HepG2 (cell line): ENCODE measurements around the gene DYNC2LI1. TPM values are rescaled to one million over a fixed set of nuclear protein-coding genes. Genes with fewer than 3 reads are reported as not detected.

Experiments
- CEBPG ChIP-seq: IDR thresholded peaks from 2 replicates; pipeline ENCODE4 v1.6.1; 2016
- CREB1 ChIP-seq, 2 experiments: fragments of 450-650 bp in 1 of 2; IDR thresholded peaks; 2 replicates each; pipeline ENCODE4 v1.6.1; 2016 to 2017; ENCODE audit warnings: control low read depth in 1 of 2, mild to moderate bottlenecking in 1 of 2, missing compliant biosample characterization in 1 of 2, missing genetic modification characterization in 1 of 2
- FOXA3 ChIP-seq: IDR thresholded peaks from 2 replicates; pipeline ENCODE4 v1.6.1; 2016; ENCODE audit warnings: missing genetic modification reagents, missing compliant biosample characterization
- MTA1 ChIP-seq: sonication (generic); formaldehyde crosslinking; IDR thresholded peaks from 2 replicates; pipeline ENCODE4 v1.4.0; 2020; ENCODE audit warnings: missing genetic modification reagents, mild to moderate bottlenecking, borderline replicate concordance
- NR2F6 ChIP-seq, 2 experiments: IDR thresholded peaks; 2 replicates each; pipeline ENCODE4 v1.6.1; 2016; ENCODE audit warnings: antibody characterized with exemption in 1 of 2, mild to moderate bottlenecking in 1 of 2
- RCOR2 ChIP-seq: IDR thresholded peaks from 2 replicates; pipeline ENCODE4 v1.6.1; 2016; ENCODE audit warnings: missing biosample characterization, missing genetic modification reagents
- SP2 ChIP-seq: sonication (generic); formaldehyde crosslinking; IDR thresholded peaks from 2 replicates; pipeline ENCODE4 v1.5.1; 2020; ENCODE audit warnings: mild to moderate bottlenecking, missing genetic modification reagents
- ZFP36 ChIP-seq: fragments of 150-350 bp; IDR thresholded peaks from 2 replicates; pipeline ENCODE4 v1.6.1; 2018; ENCODE audit warnings: borderline replicate concordance, low read length, low read depth; ENCODE audit not compliant: partially characterized antibody
- ZMYM4 ChIP-seq: sonication (generic); formaldehyde crosslinking; IDR thresholded peaks from 2 replicates; pipeline ENCODE4 v1.8.1; 2023; ENCODE audit warnings: mild to moderate bottlenecking, missing genetic modification reagents
- ZNF343 ChIP-seq: sonication (generic); formaldehyde crosslinking; IDR thresholded peaks from 2 replicates; pipeline ENCODE4 v1.4.0; 2020; ENCODE audit warnings: mild to moderate bottlenecking, missing genetic modification reagents
- ZNF605 ChIP-seq: sonication (generic); formaldehyde crosslinking; IDR thresholded peaks from 2 replicates; pipeline ENCODE4 v1.8.0; 2022; ENCODE audit warnings: mild to moderate bottlenecking, missing genetic modification reagents
- ZNF747 ChIP-seq: sonication (generic); formaldehyde crosslinking; IDR thresholded peaks from 2 replicates; pipeline ENCODE4 v1.8.1; 2023; ENCODE audit warnings: missing genetic modification reagents, mild to moderate bottlenecking, borderline replicate concordance
- ZNF781 ChIP-seq: sonication (generic); formaldehyde crosslinking; IDR thresholded peaks from 2 replicates; pipeline ENCODE4 v1.5.1; 2020; ENCODE audit warnings: borderline replicate concordance, mild to moderate bottlenecking, missing genetic modification reagents; ENCODE audit errors: not compliant biosample characterization
- polyA plus RNA-seq, 8 experiments: library from polyadenylated mRNA; depleted of rRNA in 3 of 8; stranded (reverse) in 7 of 8; unstranded in 1 of 8; fragments of >200 nt; fragmentation: Illumina TruSeq in 4 of 8; extraction: Trizol in 4 of 8; gene quantifications; 2 replicates each; pipeline versions ENCODE4 v1.2.1 to v1.2.3, GENCODE V29; 2011 to 2016; ENCODE audit warnings: low read depth in 4 of 8, missing spikeins in 1 of 8, mixed read lengths in 1 of 8; ENCODE audit not compliant: insufficient read depth in 1 of 8
- total RNA-seq, 5 experiments: library from RNA; depleted of rRNA; stranded (reverse); fragments of >200 nt; fragmentation: Illumina TruSeq; extraction: Trizol; gene quantifications; 2 replicates each; pipeline ENCODE4 v1.2.3, GENCODE V29; 2016; ENCODE audit warnings: low read depth in 1 of 5
- TF ChIP-seq, protein P1 (sequence below): sonication (generic); formaldehyde crosslinking; IDR thresholded peaks from 2 replicates; pipeline ENCODE4 v1.8.0; 2022; ENCODE audit warnings: mild to moderate bottlenecking, missing genetic modification reagents
- TF ChIP-seq, protein P2 (sequence below): sonication (generic); formaldehyde crosslinking; IDR thresholded peaks from 2 replicates; pipeline ENCODE4 v1.9.0; 2022; ENCODE audit warnings: missing genetic modification reagents, mild to moderate bottlenecking, borderline replicate concordance
- TF ChIP-seq, protein P3 (sequence below): sonication (generic); formaldehyde crosslinking; IDR thresholded peaks from 2 replicates; pipeline ENCODE4 v1.4.0; 2020; ENCODE audit warnings: missing genetic modification reagents
- TF ChIP-seq, protein P4 (sequence below): sonication (generic); formaldehyde crosslinking; IDR thresholded peaks from 2 replicates; pipeline ENCODE4 v1.4.0; 2020; ENCODE audit warnings: mild to moderate bottlenecking, low read depth, missing genetic modification reagents
- TF ChIP-seq, protein P5 (sequence below): sonication (generic); formaldehyde crosslinking; IDR thresholded peaks from 2 replicates; pipeline ENCODE4 v1.8.1; 2023; ENCODE audit warnings: mild to moderate bottlenecking, missing genetic modification reagents, borderline replicate concordance
- TF ChIP-seq, protein P6 (sequence below): sonication (generic); formaldehyde crosslinking; IDR thresholded peaks from 2 replicates; pipeline ENCODE4 v1.8.1; 2023; ENCODE audit warnings: mild to moderate bottlenecking, missing genetic modification reagents

DYNC2LI1 gene
- total and polyA plus RNA-seq, 2 of the 13 experiments (the other 11 are each of a cell fraction or from before 2014, with no cell fraction given) = 16.9 to 23.2 TPM

DNA sequence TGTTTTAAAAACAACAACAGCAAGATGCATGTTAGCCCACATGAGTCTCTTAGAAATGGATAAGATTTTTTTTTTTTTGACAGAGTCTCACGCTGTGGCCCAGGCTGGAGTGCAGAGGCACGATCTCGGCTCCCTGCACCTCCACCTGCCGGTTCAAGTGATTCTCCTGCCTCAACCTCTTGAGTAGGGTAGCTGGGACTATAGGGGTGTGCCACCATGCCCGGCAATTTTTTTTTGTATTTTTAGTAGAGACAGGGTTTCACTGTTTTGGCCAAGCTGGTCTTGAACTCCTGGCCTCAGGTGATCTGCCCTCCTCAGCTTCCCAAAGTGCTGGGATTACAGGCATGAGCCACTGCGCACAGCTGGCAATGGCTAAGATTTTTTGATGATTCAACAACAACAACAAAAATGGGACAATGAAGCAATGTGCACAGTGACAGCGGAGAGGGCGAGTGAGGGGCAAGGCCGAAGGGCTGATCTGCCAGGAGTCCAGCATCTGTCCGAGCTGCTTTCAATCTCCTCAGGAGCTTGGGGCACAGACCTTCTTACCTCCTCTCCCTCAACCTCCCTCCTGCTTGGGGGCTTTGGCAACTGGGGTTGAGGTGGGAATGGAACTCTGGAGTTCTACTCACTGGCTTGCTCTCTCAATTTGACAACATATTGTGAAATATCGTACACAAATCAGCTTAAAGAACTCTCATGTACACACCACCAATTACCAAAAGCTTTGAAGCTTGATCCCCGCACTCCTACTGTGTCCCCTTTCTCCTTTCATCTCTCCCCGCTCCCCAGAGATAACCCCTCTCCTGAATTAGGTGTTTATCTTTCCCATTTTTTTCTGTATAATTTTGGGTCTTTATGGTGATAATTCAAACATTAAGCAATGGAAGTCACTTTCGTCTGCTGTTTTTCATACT is 68.4 kb downstream of the DYNC2LI1 start (continued):
- no peak for TF ChIP-seq CREB1 (IDR thresholded peaks at IDR 0.05)
- TF ChIP-seq CREB1 (CRISPR knock-in tag; IDR thresholded peaks at IDR 0.05) = peak; percentile 61; the same call in 1 of the 2 replicates
- TF ChIP-seq ZNF747 (CRISPR knock-in tag) = 0 out of 2 replicates have a peak, but pooled peaks have one; percentile 10
- TF ChIP-seq ZMYM4 (CRISPR knock-in tag) = peak; percentile 18; the same call in 1 of the 2 replicates
- TF ChIP-seq, protein P1, sequence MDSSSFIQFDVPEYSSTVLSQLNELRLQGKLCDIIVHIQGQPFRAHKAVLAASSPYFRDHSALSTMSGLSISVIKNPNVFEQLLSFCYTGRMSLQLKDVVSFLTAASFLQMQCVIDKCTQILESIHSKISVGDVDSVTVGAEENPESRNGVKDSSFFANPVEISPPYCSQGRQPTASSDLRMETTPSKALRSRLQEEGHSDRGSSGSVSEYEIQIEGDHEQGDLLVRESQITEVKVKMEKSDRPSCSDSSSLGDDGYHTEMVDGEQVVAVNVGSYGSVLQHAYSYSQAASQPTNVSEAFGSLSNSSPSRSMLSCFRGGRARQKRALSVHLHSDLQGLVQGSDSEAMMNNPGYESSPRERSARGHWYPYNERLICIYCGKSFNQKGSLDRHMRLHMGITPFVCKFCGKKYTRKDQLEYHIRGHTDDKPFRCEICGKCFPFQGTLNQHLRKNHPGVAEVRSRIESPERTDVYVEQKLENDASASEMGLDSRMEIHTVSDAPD (CRISPR knock-in tag) = peak; percentile 61; the same call in 1 of the 2 replicates
- TF ChIP-seq, protein P2, sequence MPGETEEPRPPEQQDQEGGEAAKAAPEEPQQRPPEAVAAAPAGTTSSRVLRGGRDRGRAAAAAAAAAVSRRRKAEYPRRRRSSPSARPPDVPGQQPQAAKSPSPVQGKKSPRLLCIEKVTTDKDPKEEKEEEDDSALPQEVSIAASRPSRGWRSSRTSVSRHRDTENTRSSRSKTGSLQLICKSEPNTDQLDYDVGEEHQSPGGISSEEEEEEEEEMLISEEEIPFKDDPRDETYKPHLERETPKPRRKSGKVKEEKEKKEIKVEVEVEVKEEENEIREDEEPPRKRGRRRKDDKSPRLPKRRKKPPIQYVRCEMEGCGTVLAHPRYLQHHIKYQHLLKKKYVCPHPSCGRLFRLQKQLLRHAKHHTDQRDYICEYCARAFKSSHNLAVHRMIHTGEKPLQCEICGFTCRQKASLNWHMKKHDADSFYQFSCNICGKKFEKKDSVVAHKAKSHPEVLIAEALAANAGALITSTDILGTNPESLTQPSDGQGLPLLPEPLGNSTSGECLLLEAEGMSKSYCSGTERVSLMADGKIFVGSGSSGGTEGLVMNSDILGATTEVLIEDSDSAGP (CRISPR knock-in tag) = peak; percentile 61; the same call in 1 of the 2 replicates
- TF ChIP-seq, protein P3, sequence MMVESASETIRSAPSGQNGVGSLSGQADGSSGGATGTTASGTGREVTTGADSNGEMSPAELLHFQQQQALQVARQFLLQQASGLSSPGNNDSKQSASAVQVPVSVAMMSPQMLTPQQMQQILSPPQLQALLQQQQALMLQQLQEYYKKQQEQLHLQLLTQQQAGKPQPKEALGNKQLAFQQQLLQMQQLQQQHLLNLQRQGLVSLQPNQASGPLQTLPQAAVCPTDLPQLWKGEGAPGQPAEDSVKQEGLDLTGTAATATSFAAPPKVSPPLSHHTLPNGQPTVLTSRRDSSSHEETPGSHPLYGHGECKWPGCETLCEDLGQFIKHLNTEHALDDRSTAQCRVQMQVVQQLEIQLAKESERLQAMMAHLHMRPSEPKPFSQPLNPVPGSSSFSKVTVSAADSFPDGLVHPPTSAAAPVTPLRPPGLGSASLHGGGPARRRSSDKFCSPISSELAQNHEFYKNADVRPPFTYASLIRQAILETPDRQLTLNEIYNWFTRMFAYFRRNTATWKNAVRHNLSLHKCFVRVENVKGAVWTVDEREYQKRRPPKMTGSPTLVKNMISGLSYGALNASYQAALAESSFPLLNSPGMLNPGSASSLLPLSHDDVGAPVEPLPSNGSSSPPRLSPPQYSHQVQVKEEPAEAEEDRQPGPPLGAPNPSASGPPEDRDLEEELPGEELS (CRISPR knock-in tag) = peak; percentile 94
- TF ChIP-seq SP2 (CRISPR knock-in tag) = 0 out of 2 replicates have a peak, but pooled peaks have one; percentile 22
- TF ChIP-seq ZFP36 = no peak
- peak; percentile 56; the same call in 1 of the 2 replicates for TF ChIP-seq FOXA3 (CRISPR knock-in tag)
- TF ChIP-seq RCOR2 (CRISPR knock-in tag) = no peak
- no peak for TF ChIP-seq ZNF343
- peak; percentile 45; the same call in 1 of the 2 replicates for TF ChIP-seq ZNF605 (CRISPR knock-in tag)
- TF ChIP-seq, protein P4, sequence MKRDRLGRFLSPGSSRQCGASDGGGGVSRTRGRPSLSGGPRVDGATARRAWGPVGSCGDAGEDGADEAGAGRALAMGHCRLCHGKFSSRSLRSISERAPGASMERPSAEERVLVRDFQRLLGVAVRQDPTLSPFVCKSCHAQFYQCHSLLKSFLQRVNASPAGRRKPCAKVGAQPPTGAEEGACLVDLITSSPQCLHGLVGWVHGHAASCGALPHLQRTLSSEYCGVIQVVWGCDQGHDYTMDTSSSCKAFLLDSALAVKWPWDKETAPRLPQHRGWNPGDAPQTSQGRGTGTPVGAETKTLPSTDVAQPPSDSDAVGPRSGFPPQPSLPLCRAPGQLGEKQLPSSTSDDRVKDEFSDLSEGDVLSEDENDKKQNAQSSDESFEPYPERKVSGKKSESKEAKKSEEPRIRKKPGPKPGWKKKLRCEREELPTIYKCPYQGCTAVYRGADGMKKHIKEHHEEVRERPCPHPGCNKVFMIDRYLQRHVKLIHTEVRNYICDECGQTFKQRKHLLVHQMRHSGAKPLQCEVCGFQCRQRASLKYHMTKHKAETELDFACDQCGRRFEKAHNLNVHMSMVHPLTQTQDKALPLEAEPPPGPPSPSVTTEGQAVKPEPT (CRISPR knock-in tag) = 0 out of 2 replicates have a peak, but pooled peaks have one; percentile 55
- TF ChIP-seq NR2F6 (IDR thresholded peaks at IDR 0.05) = peak; percentile 84
- peak; percentile 30; the same call in 1 of the 2 replicates for TF ChIP-seq NR2F6 (CRISPR knock-in tag; IDR thresholded peaks at IDR 0.05)
- TF ChIP-seq MTA1 (CRISPR knock-in tag) = peak; percentile 47; the same call in 1 of the 2 replicates
- TF ChIP-seq, protein P5, sequence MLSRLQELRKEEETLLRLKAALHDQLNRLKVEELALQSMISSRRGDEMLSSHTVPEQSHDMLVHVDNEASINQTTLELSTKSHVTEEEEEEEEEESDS (CRISPR knock-in tag) = no peak
- TF ChIP-seq ZNF781 = no peak
- peak; percentile 67 for TF ChIP-seq CEBPG
- TF ChIP-seq, protein P6, sequence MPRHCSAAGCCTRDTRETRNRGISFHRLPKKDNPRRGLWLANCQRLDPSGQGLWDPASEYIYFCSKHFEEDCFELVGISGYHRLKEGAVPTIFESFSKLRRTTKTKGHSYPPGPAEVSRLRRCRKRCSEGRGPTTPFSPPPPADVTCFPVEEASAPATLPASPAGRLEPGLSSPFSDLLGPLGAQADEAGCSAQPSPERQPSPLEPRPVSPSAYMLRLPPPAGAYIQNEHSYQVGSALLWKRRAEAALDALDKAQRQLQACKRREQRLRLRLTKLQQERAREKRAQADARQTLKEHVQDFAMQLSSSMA = no peak
